ENCODE data around the gene HOXA6.
A peak's percentile ranks its signal among the peaks of the same experiment; 100 is the strongest.

HOXA6 gene

DNA sequence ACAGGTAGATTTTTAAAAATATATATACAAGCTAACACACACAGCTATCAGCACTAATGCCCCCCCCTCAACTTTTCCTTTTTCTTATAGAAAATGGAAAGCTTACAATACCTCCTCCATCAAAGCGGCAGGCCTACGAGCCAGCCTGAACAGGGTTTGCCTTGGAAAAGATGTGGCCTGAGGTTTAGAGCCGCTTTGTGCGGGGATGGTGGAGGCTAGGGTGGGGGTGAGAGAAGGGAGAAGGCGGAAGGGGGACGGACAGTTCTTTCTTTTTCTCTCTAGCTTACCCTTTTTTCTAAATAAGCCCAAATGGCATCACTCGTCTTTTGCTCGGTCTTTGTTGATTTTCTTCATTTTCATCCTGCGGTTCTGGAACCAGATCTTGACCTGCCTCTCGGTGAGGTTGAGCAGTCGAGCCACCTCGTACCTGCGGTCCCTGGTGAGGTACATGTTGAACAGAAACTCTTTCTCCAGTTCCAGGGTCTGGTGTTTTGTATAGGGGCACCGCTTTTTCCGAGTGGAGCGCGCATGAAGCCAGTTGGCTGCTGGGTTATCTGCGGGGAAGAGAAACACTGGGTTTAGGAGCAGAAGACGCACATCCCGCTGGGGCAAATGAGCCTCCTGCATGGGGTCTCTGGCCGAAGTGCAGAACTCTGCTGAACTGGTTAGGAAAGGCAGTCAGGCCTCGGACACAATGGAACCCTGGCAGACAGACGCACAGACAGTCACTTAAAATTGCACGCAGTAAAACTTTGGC is 15.9 kb upstream of the HOXA6 start:
- TF ChIP-seq, protein P1, sequence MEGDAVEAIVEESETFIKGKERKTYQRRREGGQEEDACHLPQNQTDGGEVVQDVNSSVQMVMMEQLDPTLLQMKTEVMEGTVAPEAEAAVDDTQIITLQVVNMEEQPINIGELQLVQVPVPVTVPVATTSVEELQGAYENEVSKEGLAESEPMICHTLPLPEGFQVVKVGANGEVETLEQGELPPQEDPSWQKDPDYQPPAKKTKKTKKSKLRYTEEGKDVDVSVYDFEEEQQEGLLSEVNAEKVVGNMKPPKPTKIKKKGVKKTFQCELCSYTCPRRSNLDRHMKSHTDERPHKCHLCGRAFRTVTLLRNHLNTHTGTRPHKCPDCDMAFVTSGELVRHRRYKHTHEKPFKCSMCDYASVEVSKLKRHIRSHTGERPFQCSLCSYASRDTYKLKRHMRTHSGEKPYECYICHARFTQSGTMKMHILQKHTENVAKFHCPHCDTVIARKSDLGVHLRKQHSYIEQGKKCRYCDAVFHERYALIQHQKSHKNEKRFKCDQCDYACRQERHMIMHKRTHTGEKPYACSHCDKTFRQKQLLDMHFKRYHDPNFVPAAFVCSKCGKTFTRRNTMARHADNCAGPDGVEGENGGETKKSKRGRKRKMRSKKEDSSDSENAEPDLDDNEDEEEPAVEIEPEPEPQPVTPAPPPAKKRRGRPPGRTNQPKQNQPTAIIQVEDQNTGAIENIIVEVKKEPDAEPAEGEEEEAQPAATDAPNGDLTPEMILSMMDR (IDR thresholded peaks at IDR 0.05; ENCODE audit: insufficient read depth, low read depth, low read length, missing control alignments) = no peak
- no peak for DNase-seq (ENCODE audit: low read depth)
- no peak overlapping the region for H3K4me3 ChIP-seq (ENCODE audit: low read depth, low read length)

DNA sequence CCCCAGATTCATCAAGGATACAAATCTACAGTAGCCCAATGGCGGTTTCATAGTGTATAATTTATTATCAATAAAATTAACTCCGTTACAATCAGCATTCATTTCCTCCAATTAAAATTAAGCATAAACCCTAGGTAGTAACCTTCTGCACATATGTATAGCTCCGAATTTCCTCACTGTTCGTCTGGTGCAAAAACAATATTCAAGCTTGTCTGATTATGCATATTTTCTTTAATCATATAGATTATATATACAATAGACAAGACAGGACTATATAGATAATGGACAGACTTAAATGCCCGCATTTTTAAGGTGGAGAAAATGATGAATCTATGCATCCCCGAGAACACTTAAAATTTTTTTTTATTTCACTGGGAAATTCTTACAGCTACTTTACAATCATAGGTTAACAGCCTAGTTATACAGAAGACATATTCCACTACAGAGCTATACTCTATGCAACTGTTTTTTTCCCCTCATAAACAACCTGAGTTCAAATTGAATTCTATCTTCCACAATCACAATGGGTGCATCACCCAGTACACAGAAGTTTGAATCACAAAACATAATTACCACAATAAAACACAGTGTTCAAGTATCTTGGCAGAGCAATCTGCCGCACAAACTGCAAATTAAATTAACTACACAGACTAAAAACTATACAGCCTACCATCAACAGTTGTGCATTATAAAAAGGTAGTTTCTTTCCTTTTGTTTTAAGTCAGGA is 15.2 kb upstream of the HOXA6 start:
- no peak for DNase-seq (ENCODE audit: low read depth)
- H3K4me3 ChIP-seq (ENCODE audit: low read depth, low read length) = no peak overlapping the region
- TF ChIP-seq, protein P1 (IDR thresholded peaks at IDR 0.05; ENCODE audit: insufficient read depth, low read depth, low read length, missing control alignments) = no peak

GRCh38 chr7:27161721-27162560 is 14.4 kb upstream of the HOXA6 start:
- TF ChIP-seq, protein P1 (IDR thresholded peaks at IDR 0.05; ENCODE audit: insufficient read depth, low read depth, low read length, missing control alignments) = no peak
- H3K4me3 ChIP-seq (ENCODE audit: low read depth, low read length) = no peak overlapping the region
- DNase-seq (ENCODE audit: low read depth) = no peak

GRCh38 chr7:27161214-27161720 is 13.7 kb upstream of the HOXA6 start:
- TF ChIP-seq, protein P1 (IDR thresholded peaks at IDR 0.05; ENCODE audit: insufficient read depth, low read depth, low read length, missing control alignments) = no peak
- peak overlapping the region; percentile 60 for H3K4me3 ChIP-seq (ENCODE audit: low read depth, low read length)

GRCh38 chr7:27160546-27161213 is 13.1 kb upstream of the HOXA6 start:
- peak overlapping the region; percentile 60 for H3K4me3 ChIP-seq (ENCODE audit: low read depth, low read length)
- peak; percentile 93 for DNase-seq (ENCODE audit: low read depth)
- TF ChIP-seq, protein P1 (IDR thresholded peaks at IDR 0.05; ENCODE audit: insufficient read depth, low read depth, low read length, missing control alignments) = peak; percentile 97

More at GRCh38 chr7:27161214-27161720, 13.7 kb upstream of the HOXA6 start:
- no peak for DNase-seq (ENCODE audit: low read depth)

DNA sequence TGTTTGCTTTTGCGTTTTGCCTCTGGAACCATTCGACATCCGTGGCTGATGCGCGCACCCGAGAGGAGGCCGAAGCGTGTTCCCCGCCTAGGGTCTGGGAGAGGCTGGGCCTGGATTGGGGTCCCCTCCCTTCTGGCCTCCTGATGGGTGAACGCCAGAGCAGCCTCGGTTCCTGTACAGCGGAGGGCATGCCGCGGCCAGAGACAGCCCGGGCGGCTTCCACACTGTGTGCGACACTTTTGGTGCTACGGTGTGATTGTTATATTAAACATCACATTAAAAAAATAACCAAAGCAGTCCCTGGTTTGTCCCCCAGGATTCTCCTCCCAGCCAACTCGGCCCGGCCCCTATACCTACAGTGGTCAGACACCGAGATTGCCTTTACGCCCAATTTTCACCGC is 12.6 kb upstream of the HOXA6 start:
- H3K4me3 ChIP-seq (ENCODE audit: low read depth, low read length) = peak overlapping the region; percentile 60
- DNase-seq (ENCODE audit: low read depth) = no peak
- TF ChIP-seq, protein P1 (IDR thresholded peaks at IDR 0.05; ENCODE audit: insufficient read depth, low read depth, low read length, missing control alignments) = no peak

All from GM12865 (cell line).